SHP77 (cell line): ENCODE results near the gene NCS1.

Experiments used
- DNase-seq, 2 experiments: peaks; one replicate each; lab custom pipeline; 2025; lab: John Stamatoyannopoulos, UW

NCS1 gene

DNA sequence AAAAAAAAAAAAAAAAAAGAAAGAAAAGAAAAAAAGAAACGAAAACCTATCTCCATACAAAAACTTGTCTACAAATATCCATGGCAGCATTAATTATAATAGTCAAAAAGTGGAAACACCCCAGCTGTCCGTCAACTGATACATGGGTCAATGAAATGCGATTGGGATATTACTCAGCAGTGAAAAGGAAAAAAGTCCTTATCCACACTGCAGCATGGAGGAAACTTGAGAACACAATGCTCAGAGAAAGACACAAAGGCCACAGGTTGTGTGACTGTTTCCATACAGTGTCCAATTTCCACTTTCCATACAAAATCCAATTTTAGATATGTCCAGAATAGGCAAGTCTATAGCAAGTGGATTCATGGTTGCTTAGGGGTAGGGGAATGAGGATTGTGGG lies 24.3 kb upstream of the NCS1 start:
- no peak for DNase-seq

DNA sequence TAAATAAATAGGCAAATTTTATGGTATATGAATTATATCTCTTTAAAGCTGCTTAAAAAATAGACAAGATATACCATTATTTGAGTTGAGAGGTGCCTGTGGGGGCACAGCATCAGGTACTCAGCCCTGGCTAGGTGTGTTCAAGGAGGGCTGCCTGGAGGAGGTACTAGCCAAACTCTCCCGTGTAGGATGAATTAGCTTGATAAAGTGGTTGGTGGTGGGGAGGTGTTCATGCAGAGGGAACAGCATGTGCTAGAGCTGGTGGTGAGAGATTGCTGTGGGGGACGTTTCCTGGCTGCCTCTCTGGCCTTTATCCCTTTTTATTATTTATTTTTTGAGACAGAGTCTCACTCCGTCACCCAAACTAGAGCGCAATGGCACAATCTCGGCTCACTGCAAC lies 23.2 kb upstream of the NCS1 start:
- no peak for DNase-seq

DNA sequence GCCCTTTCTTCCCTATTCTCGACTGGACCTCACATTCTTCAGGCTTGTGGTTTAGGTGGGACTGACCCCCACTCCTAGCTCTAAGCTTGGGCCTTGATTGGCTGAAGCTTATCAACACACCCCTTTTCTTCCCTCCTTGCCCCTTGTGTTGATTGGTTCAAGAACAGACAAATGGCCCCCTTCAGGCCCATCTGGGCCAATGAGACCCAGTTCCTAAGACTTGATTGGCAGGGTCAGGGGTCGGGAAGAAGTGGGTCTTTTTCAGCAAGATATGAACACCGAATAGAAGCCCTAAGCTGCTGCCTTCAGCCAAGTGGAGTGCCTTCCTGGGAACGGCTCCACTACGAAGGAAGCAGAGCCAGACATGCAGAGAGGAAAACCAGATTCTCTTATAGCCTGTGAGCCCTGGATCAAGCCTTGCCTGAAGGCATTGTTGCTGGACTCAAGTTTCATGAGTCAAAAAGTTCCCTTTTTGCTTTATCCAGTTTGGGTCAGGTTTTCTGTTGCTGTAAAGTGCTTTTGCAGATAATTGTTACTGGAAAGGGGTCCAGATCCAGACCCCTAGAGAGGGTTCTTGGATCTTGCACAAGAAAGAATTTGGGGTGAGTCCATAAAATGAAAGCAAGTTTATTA lies 22.4 kb upstream of the NCS1 start:
- no peak for DNase-seq

DNA sequence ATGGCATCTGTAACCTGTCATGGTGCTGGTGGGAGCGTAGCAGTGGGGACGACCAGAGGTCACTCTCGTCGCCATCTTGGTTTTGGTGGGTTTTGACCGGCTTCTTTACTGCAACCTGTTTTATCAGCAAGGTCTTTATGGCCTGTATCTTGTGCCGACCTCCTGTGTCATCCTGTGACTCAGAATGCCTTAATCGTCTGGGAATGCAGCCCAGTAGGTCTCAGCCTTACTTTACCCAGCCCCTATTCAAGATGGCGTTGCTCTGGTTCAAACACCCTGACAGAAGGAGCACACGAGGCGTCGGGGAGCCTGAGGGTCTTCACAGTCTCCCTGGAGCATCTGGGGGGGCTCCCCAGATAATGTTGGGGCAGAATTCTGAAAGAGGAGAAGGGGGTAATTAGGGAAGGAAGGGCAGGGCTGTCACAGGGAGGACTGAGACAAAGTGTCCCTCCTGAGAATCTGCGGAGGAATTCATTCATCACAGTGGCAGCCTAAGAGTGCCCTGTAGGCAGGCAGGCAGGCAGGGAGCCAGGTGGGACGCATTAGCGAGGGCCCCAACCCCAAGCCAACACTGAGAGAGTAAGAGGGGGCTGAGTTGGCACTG lies 21.3 kb upstream of the NCS1 start:
- DNase-seq = no peak

DNA sequence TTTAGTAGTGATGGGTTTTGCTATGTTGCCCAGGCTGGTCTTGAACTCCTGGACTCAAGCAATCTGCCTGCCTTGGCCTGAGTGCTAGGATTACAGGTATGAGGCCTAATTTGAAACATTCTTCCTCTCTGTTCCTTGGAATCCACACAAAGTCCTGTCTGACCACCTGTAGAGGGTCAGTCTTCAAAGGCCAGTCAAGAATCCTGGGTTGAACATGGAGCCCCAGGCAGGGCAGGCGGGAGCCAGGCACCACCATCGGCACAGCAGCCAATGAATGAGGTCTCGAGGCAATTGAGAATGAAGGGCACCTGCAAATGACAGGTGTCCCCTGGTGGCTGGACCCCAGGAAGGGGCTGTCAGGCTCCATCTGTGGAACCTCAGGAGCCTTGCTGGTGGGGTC lies 17.4 kb upstream of the NCS1 start:
- DNase-seq = no peak

DNA sequence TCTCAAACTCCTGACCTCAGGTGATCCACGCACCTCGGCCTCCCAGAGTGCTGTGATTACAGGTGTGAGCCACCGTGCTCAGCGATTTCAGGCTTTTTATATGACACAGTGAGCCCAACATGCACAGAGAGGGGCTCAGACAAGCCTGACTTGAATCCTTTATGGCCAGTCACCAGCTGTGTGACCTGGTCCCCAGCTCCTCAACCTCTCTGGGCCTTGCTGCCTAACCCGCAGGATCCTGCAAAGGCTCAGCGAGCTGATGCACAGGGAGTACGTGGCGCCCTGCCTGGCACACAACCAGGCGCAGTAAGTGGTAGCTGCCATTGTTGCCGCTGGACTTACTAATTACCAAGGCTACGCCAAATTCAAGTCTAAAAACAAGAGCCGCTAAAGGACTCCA lies 16.6 kb upstream of the NCS1 start:
- DNase-seq = no peak

DNA sequence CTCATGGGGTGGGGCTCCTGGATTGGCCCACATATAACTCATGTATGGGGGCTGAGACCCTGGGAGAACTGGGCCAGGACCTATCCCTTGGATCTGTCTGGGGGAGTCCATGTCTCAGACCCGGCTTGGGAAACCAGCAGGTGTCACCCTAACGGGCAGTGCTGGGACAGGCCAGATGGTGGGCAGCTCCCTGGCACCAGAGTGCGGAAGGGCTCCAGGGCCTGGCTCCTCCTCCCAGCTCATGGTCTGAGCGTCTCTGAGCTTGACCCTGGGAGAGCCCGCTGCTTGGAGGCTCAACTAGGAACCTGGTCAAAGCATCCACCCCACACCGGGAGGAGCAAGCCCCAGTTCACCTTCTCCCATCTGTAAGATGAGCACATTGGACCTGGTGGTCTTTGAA lies 15.5 kb upstream of the NCS1 start:
- DNase-seq = peak in 1 of 2 experiments; percentile 26

DNA sequence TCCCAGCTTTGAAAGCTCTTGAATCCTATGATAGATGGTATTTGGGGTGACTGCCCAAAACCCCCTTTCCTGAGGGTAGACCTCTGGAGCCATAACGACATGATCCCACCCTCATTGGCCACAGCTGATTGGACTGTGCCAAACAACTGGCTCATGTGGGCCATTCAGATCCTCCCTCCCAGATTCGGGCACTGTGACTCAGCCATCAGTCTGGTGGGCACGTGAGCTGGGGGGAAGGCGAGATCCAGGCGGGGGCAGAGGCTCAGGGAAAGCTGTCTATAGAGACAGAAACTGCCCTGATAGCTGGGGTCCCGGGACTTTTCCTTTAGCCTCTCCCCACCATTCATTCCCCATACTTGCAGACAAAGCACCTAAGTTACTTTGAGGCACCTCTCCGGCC lies 15.1 kb upstream of the NCS1 start:
- no peak for DNase-seq

DNA sequence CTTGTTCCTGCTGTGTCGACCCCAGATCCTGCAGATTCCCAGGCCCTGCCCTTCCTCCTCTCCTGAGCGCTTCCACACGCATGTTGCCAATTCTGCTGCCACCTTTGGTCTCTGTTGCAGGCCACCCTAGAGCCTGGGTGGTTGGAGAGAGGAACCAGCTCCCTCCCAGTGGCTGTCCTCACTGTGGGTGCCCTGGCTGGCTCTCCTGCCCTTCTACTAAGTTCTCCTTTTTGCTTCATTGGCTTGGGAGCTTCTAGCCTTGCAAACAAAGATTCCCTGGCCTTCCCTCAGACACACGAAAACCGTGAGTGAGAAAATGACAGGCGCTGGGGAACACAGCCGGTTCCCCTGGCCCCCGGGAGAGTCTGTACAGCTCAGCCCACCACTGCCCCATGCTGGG lies 14.2 kb upstream of the NCS1 start:
- no peak for DNase-seq

DNA sequence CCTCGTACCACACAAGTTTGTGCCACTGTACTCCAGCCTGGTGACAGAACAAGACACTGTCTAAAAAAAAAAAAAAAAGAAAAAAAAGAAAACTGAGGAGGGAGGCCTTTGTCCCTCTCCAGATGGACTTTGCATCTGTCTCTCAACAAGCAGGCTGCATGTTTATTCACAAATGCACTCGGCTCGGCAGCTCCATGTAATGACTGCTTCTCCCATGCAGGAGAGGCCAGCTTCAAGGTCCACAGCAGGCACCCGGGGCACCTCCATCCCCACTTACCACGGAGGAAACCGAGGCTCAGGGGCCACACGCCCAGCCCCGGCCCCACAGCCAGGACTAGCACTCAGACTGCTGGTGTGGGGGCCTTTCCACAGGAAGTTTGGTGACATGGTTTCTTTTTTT lies 13.1 kb upstream of the NCS1 start:
- DNase-seq = no peak

DNA sequence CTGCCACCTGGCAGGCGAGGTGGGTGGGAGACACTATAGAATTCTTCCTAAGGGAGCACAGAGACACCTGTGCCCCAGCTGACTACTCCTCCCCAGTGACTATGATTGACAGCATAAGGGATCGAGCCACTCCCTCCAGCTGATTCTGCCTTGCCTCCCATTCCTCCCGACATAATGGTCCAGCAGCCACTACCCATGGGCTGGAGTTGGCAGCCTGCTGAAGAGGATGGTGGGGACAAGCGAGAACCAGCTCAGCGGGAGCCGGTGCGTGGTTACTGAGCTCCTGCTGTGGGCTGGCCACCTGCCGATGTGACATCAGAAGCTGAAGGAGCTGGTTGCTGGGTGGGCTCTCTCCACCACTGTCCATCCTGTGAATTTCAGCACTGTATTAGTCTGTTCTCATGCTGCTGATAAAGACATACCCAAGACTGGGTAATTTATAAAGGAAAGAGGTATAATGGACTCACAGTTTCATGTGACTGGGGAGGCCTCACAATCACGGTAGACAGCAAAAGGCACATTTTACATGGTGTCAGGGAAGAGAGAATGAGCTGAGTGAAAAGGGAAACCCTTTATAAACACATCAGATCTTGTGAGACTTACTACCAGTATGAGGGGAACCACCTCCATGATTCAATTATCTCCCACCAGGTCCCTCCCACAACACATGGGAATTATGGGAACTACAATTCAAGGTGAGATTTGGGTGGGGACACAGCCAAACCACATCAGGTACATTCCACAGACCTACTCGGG lies 12.1 kb upstream of the NCS1 start:
- no peak for DNase-seq

DNA sequence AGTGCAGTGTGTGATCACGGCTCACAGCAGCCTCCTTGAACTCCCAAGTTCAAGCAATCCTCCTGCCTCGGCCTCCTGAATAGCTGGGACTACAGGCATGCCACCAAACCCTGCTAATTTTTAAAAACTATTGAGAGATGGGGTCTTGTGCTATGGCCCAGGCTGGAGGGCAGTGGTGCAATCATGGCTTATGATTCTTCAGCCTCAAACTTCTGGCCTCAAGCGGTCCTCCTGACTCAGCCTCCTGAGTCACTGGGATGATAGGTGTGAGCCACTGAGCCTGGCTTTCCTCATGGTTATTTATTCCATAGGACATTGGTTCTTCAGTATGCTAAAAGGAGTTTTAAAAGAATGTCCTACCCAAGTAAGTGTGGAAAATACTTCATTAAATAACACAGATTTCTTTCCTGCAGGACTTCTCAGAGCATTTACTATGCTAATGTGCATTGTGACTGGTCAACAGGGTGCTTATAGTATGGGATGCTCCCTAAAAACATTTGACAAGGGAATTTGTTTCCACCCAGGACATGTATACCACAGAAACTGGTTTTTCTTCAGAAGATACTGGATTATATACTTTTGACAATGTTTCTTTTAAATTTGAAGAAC lies 11.2 kb upstream of the NCS1 start:
- no peak for DNase-seq

DNA sequence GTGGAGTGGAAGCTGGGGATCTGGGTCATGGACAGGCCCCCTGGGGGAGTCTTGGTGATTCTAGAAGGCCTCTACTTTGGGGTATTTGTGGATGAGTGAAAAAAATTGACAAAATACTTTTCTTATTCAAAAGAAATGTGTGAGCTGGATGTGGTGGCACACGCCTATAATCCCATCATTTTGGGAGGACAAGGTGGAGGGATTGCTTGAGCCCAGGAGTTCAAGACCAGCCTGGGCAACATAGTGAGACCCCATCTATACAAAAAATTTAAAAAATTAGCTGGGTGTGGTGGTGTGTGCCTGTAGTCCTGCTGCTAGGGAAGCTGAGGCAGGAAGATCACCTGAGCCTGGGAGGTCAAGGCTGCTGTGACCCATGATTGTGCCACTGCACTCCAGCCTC lies 6.6 kb upstream of the NCS1 start:
- DNase-seq = no peak

DNA sequence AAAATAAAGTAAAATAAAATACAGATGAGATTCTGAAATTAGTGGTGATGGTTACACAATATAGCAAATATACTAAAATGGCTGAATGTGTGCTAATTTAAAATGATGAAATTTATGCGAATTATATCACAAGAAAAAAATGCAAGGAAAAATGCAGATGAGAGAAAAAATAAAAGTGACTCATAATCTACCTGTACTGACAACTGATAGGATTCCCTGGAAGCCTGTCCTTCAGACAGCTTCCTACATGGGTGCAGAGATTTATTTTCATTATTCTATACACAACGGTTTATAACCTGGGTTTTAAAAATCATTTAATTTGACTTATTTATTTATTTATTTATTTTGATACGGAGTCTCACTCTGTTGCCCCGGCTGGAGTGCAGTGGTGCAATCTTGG lies 5.8 kb upstream of the NCS1 start:
- no peak for DNase-seq

DNA sequence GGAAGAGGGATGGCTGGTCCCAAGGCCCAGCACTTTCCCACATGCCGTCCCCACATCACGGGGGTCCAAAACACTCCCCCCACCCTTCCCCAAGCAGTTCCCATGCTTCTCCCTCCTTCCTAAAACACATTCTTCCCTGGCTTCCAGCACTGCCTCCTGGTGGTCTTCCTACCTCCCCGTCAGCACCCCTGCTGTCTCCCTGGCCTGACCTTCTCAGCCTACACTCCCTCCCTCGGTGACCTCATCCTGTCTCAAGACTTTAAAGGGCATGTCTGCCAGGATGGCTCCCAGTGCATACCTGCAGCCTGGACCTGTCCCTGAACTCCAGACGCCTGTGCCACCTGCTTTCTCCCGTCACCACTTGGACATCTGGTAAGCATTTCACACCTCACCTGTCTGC lies 4.3 kb upstream of the NCS1 start:
- no peak for DNase-seq

DNA sequence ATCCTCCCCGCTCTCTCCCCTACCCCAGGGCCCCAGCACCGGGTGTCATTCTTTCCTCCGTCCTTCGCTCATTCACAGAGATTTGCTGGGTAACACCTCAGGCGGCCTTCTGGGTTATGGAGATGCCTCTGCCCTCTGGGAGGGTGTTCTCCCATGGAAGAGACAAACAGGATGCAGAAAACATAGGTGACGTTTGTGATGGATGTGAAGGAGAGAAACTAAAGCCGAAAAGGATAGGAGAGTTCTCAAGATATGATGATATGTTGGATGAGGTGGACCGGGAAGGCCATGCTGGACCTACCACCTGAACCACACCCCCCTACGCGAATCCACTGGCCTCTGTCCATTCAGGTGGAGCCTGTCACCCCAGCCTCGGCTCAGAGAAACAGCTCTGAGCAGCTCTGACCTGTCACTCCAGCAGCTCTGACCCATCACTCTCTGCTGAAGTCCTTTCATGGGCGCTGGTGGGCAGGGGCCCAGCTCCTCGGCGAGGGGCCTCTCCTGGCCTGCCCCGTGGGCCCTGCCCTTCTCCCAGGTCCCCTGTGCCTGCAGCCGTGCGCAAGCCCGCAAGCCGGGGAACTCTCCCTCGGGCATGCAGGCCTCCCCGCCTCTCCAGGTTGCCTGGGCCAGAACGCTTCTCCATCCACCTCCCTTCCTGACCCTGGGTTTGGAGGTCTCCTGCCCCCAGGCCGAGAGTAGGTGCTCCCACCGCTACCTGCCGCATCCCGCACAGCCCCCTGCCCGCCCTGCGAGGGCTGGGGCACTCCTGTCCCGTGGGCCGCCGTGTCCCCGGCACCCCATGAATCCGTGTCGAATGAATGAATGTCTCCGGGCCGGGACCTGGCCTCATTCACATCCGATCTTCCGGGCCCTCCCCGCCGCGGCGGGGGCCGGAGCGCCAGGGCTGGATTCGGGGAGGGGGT lies 717 bp upstream of the NCS1 start:
- DNase-seq = no peak

DNA sequence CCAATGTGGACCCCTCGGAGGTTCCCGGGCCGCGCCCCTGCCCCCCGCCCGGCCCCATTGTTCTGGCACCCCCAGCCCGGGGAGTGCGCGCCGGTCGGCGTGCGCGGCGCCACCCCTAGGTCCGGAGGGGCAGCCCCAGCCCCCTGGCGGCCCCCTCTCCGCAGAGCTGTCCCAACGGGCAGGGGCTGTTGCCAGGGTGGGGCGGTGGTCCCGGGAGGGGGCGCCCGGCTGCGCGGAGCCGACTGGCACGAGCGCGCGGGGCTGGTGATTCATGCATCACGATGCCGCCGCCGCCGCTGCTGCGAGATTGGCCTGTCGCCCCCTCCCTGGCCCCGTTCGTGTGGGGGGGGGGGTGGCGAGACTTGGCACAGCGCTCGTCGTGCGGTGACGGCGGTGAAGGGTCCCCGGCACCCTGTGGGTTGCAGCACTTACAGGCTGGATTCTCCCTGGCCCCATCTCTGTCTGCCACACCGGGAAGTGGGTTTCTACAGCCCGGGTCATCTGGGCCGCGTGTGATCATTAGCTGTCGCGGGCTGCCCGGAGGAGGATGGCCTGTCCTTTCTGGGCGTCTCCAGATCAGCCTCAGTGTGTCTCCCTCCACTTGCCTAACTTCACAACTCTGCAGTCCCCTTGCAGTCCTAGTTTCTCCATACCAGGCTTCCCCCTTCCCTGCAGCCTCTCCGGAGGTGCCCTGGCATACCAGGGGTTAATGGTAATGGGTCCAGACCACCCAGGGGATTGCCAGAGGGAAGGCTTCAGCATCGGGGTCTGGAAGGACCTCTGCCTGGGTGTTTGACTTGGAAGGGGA lies 858 bp downstream of the NCS1 start:
- no peak for DNase-seq

DNA sequence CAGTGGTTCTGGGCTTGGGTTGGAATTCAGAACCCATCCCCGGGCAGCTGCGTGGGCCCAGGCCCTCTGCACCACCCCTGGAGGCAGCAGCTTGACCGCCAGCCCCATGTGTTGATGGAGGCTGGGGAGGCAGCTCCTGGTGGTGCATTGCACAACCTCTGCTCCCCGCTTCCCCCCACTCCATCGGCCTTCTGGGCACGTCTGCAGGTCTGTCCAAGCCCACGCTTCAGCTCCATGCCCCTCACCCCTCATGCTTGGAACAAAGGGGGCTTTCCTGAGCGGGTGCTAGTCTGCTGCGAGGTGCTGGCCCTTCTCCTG lies 1.4 kb downstream of the NCS1 start:
- DNase-seq = no peak

DNA sequence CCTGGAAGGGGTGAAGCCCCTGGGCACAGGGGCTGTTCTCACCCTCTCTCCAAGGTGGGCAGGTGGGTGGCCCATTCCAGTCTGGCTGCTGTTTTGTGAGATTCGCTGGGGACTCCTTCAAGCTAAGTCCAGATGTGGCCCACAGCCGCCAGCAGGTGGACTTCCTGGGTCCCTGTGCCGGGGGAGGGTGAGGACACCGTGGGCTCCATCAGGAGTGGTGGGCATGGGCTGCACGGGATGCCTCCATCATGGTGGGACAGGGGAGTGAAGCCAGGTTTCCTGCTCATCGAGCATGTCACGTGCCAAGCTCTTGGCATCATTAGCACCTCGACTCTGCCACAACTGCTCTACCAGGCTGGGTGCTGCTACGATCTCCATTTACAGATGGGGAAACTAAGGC lies 1.8 kb downstream of the NCS1 start:
- DNase-seq = no peak

DNA sequence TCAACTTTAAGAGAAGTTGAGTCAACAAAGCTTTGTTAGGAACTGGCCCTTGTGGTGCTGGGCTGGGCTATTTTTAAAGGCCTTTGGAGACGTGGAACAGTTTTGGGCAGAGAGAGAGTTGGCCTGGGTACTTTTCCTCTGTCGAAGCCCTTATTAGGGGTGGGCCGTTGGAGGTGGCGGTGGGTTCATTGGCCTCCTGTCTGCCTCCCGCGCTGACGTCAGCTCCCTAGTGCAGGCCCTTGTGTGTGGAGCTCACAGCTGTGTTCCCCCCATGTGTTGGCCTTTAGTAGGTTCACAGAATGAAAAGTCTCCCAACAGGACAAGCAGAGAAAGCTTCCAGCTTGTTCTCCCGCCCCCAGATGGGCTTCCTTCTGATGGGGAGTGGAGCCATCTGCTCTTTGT lies 2.7 kb downstream of the NCS1 start:
- no peak for DNase-seq

DNA sequence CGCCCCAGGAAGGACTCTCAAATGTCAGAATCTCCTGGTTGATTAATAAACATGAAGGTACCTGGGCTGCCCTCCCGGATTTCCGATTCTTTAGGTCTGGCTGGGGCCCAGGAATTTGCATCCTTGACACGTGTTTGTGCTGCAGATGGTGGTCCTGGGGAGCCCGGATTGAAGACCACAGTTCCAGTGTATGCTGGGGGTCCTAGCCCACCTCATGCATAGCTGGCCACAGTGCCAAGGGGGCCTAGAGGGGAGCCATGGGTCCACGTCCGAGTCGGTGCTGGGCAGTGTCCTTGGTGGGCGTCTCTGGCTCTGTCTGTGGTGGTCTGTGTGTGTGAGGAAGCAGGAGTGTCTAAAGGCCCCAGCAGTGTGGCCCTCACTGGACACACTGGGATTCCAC lies 3.2 kb downstream of the NCS1 start:
- DNase-seq = no peak

DNA sequence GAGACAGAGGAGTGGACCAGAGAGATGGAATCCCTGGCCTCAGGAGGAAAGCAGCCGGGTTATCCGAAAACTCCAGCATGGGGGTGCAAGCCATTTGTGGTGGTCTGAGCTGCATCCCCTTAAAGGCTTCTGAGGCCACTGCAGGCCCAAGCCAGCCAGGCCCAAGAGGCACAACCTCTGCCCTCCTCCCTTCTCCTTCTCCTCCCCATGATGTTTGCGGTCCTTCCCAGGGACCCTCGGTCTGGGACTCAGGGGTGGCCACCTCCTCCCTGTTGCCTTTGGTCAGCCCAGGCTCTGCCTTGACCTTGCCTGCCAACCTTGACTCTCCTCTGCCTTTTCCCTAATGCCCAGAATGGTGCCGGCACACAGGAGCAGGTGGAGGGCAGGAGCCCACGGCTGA lies 4.6 kb downstream of the NCS1 start:
- no peak for DNase-seq
